Measurements from ENCODE around the gene TANGO6.

The TANGO6 gene

GRCh38 chr16:68984467-68984866 is 141.1 kb downstream of the TANGO6 start:
- H4K91ac ChIP-seq (ENCODE audit: low read length), result no peak overlapping the region

GRCh38 chr16:68985268-68985667 is 141.9 kb downstream of the TANGO6 start:
- no peak overlapping the region for H3K4me2 ChIP-seq (ENCODE audit: low read length, poor library complexity, severe bottlenecking)
- H3K4me1 ChIP-seq (ENCODE audit: control insufficient read depth, insufficient read depth, low read depth, low read length), result peaks cover 2% of the 10 kb centered on the region
- H3K18ac ChIP-seq (ENCODE audit: low read depth in 1 of 2, low read length in 2 of 2), result no peak overlapping the region
- H3K36me3 ChIP-seq (ENCODE audit: control insufficient read depth in 1 of 2, insufficient read depth in 2 of 2, low read depth in 1 of 2, low read length in 2 of 2), result peaks cover 3 to 4% of the 10 kb centered on the region in 2 experiments
- no peak overlapping the region for H4K8ac ChIP-seq (ENCODE audit: low read length)
- H3K4me3 ChIP-seq (ENCODE audit: insufficient read depth in 1 of 2, low read depth in 1 of 2, low read length in 2 of 2), result no peak overlapping the region
- H2AK5ac ChIP-seq (ENCODE audit: low read length, severe bottlenecking), result no peak overlapping the region
- DNase-seq, result no peak
- no peak overlapping the region for H4K91ac ChIP-seq (ENCODE audit: low read length)
- no peak overlapping the region for H3K27ac ChIP-seq (ENCODE audit: low read length, poor library complexity, severe bottlenecking)
- 82% methylated on average over 3 of the region's 5 CpGs for WGBS
- no peak overlapping the region for H2AFZ ChIP-seq (ENCODE audit: low read depth, low read length)
- H3K27me3 ChIP-seq (ENCODE audit: control insufficient read depth in 1 of 2, insufficient read depth in 1 of 2, low read length in 2 of 2), result no peaks in the 10 kb centered on the region
- H3K4ac ChIP-seq (ENCODE audit: low read depth in 1 of 2, low read length in 2 of 2), result no peak overlapping the region
- no peak overlapping the region for H2BK120ac ChIP-seq (ENCODE audit: low read depth, low read length)
- H2BK15ac ChIP-seq (ENCODE audit: low read depth, poor library complexity, severe bottlenecking), result no peak overlapping the region
- no peaks in the 10 kb centered on the region for H3K79me1 ChIP-seq (replicated peaks; ENCODE audit: low read length, poor library complexity, severe bottlenecking)
- H3K14ac ChIP-seq (ENCODE audit: low read length in 2 of 2), result no peak overlapping the region
- H3K9me3 ChIP-seq (ENCODE audit: control insufficient read depth, low read length), result no peaks in the 10 kb centered on the region
- no peak overlapping the region for H3K23ac ChIP-seq (ENCODE audit: low read length in 2 of 2)
- H3K9ac ChIP-seq (ENCODE audit: low read length), result no peak overlapping the region
- H2BK12ac ChIP-seq (ENCODE audit: low read length in 2 of 2), result no peak overlapping the region
- no peak overlapping the region for H2BK5ac ChIP-seq (ENCODE audit: low read depth, low read length, poor library complexity, severe bottlenecking)

More at GRCh38 chr16:68984467-68984866, 141.1 kb downstream of the TANGO6 start:
- no peak overlapping the region for H2BK15ac ChIP-seq (ENCODE audit: low read depth, poor library complexity, severe bottlenecking)
- no peak overlapping the region for H3K4ac ChIP-seq (ENCODE audit: low read depth in 1 of 2, low read length in 2 of 2)
- no peak overlapping the region for H2BK120ac ChIP-seq (ENCODE audit: low read depth, low read length)
- H3K4me3 ChIP-seq (ENCODE audit: insufficient read depth in 1 of 2, low read depth in 1 of 2, low read length in 2 of 2), result no peak overlapping the region
- no peaks in the 10 kb centered on the region for H3K79me1 ChIP-seq (replicated peaks; ENCODE audit: low read length, poor library complexity, severe bottlenecking)
- peaks cover 3 to 4% of the 10 kb centered on the region in 2 experiments for H3K36me3 ChIP-seq (ENCODE audit: control insufficient read depth in 1 of 2, insufficient read depth in 2 of 2, low read depth in 1 of 2, low read length in 2 of 2)
- H3K23ac ChIP-seq (ENCODE audit: low read length in 2 of 2), result no peak overlapping the region
- H2BK5ac ChIP-seq (ENCODE audit: low read depth, low read length, poor library complexity, severe bottlenecking), result no peak overlapping the region
- no peak overlapping the region for H3K4me2 ChIP-seq (ENCODE audit: low read length, poor library complexity, severe bottlenecking)
- no peak overlapping the region for H4K8ac ChIP-seq (ENCODE audit: low read length)
- no peak overlapping the region for H2AFZ ChIP-seq (ENCODE audit: low read depth, low read length)
- H2BK12ac ChIP-seq (ENCODE audit: low read length in 2 of 2), result no peak overlapping the region
- H3K9me3 ChIP-seq (ENCODE audit: control insufficient read depth, low read length), result no peaks in the 10 kb centered on the region
- no peak overlapping the region for H3K14ac ChIP-seq (ENCODE audit: low read length in 2 of 2)
- no peak overlapping the region for H3K9ac ChIP-seq (ENCODE audit: low read length)
- WGBS, result no CpG with 5 or more reads among the region's 1 CpG
- H2AK5ac ChIP-seq (ENCODE audit: low read length, severe bottlenecking), result no peak overlapping the region
- no peak for DNase-seq
- no peak overlapping the region for H3K18ac ChIP-seq (ENCODE audit: low read depth in 1 of 2, low read length in 2 of 2)
- no peak overlapping the region for H3K27ac ChIP-seq (ENCODE audit: low read length, poor library complexity, severe bottlenecking)
- peaks cover 2% of the 10 kb centered on the region for H3K4me1 ChIP-seq (ENCODE audit: control insufficient read depth, insufficient read depth, low read depth, low read length)
- H3K27me3 ChIP-seq (ENCODE audit: control insufficient read depth in 1 of 2, insufficient read depth in 1 of 2, low read length in 2 of 2), result no peaks in the 10 kb centered on the region

GRCh38 chr16:68985855-68986254 is 142.5 kb downstream of the TANGO6 start:
- peak overlapping the region; percentile 4 for H3K9ac ChIP-seq (ENCODE audit: low read length)
- peaks cover 0 to 3% of the 10 kb centered on the region in 2 experiments for H3K36me3 ChIP-seq (ENCODE audit: control insufficient read depth in 1 of 2, insufficient read depth in 2 of 2, low read depth in 1 of 2, low read length in 2 of 2)
- H3K27me3 ChIP-seq (ENCODE audit: control insufficient read depth in 1 of 2, insufficient read depth in 1 of 2, low read length in 2 of 2), result no peaks in the 10 kb centered on the region
- no peak overlapping the region for H3K4ac ChIP-seq (ENCODE audit: low read depth in 1 of 2, low read length in 2 of 2)
- no peak overlapping the region for H3K4me2 ChIP-seq (ENCODE audit: low read length, poor library complexity, severe bottlenecking)
- H2BK120ac ChIP-seq (ENCODE audit: low read depth, low read length), result no peak overlapping the region
- WGBS, result 68% methylated on average over 2 of the region's 2 CpGs
- H3K4me1 ChIP-seq (ENCODE audit: control insufficient read depth, insufficient read depth, low read depth, low read length), result peaks cover 2% of the 10 kb centered on the region
- H3K4me3 ChIP-seq (ENCODE audit: insufficient read depth in 1 of 2, low read depth in 1 of 2, low read length in 2 of 2), result no peak overlapping the region
- H3K27ac ChIP-seq (ENCODE audit: low read length, poor library complexity, severe bottlenecking), result no peak overlapping the region
- H2AK5ac ChIP-seq (ENCODE audit: low read length, severe bottlenecking), result no peak overlapping the region
- H3K79me1 ChIP-seq (replicated peaks; ENCODE audit: low read length, poor library complexity, severe bottlenecking), result no peaks in the 10 kb centered on the region
- H3K9me3 ChIP-seq (ENCODE audit: control insufficient read depth, low read length), result no peaks in the 10 kb centered on the region
- peak; percentile 47 for DNase-seq
- H3K18ac ChIP-seq (ENCODE audit: low read depth in 1 of 2, low read length in 2 of 2), result no peak overlapping the region
- H4K8ac ChIP-seq (ENCODE audit: low read length), result no peak overlapping the region
- no peak overlapping the region for H2BK15ac ChIP-seq (ENCODE audit: low read depth, poor library complexity, severe bottlenecking)
- H4K91ac ChIP-seq (ENCODE audit: low read length), result no peak overlapping the region
- no peak overlapping the region for H2AFZ ChIP-seq (ENCODE audit: low read depth, low read length)
- no peak overlapping the region for H2BK5ac ChIP-seq (ENCODE audit: low read depth, low read length, poor library complexity, severe bottlenecking)
- no peak overlapping the region for H3K23ac ChIP-seq (ENCODE audit: low read length in 2 of 2)
- H2BK12ac ChIP-seq (ENCODE audit: low read length in 2 of 2), result no peak overlapping the region
- no peak overlapping the region for H3K14ac ChIP-seq (ENCODE audit: low read length in 2 of 2)

- peaks cover 2% of the 10 kb centered on the region for H3K79me1 ChIP-seq (replicated peaks; ENCODE audit: low read length, poor library complexity, severe bottlenecking)
- 77% methylated on average over 4 of the region's 4 CpGs for WGBS
- no peak overlapping the region for H2BK15ac ChIP-seq (ENCODE audit: low read depth, poor library complexity, severe bottlenecking)
- H2BK5ac ChIP-seq (ENCODE audit: low read depth, low read length, poor library complexity, severe bottlenecking), result no peak overlapping the region
- no peak overlapping the region for H3K4me3 ChIP-seq (ENCODE audit: insufficient read depth in 1 of 2, low read depth in 1 of 2, low read length in 2 of 2)
- H3K4me1 ChIP-seq (ENCODE audit: control insufficient read depth, insufficient read depth, low read depth, low read length), result peaks cover 4% of the 10 kb centered on the region
- no peaks in the 10 kb centered on the region for H3K36me3 ChIP-seq (ENCODE audit: control insufficient read depth in 1 of 2, insufficient read depth in 2 of 2, low read depth in 1 of 2, low read length in 2 of 2)
- no peak for DNase-seq
- H3K9me3 ChIP-seq (ENCODE audit: control insufficient read depth, low read length), result no peaks in the 10 kb centered on the region
- no peaks in the 10 kb centered on the region for H3K27me3 ChIP-seq (ENCODE audit: control insufficient read depth in 1 of 2, insufficient read depth in 1 of 2, low read length in 2 of 2)
- no peak overlapping the region for H3K4me2 ChIP-seq (ENCODE audit: low read length, poor library complexity, severe bottlenecking)
- no peak overlapping the region for H4K8ac ChIP-seq (ENCODE audit: low read length)
- H3K18ac ChIP-seq (ENCODE audit: low read depth in 1 of 2, low read length in 2 of 2), result no peak overlapping the region
- no peak overlapping the region for H2AFZ ChIP-seq (ENCODE audit: low read depth, low read length)
- no peak overlapping the region for H2AK5ac ChIP-seq (ENCODE audit: low read length, severe bottlenecking)
- no peak overlapping the region for H4K91ac ChIP-seq (ENCODE audit: low read length)
- H3K4ac ChIP-seq (ENCODE audit: low read depth in 1 of 2, low read length in 2 of 2), result no peak overlapping the region
- H3K23ac ChIP-seq (ENCODE audit: low read length in 2 of 2), result no peak overlapping the region
- no peak overlapping the region for H3K27ac ChIP-seq (ENCODE audit: low read length, poor library complexity, severe bottlenecking)
- H3K9ac ChIP-seq (ENCODE audit: low read length), result no peak overlapping the region
- no peak overlapping the region for H3K14ac ChIP-seq (ENCODE audit: low read length in 2 of 2)
- no peak overlapping the region for H2BK12ac ChIP-seq (ENCODE audit: low read length in 2 of 2)
- no peak overlapping the region for H2BK120ac ChIP-seq (ENCODE audit: low read depth, low read length)
Measured at GRCh38 chr16:68987734-68988457, 144.6 kb downstream of the TANGO6 start.

All from mesenchymal stem cell (in vitro differentiated cells and primary cell).